Measurements from ENCODE around the gene CLBA1.

GRCh38 chr14:104977681-104978653, 7.6 kb upstream of the CLBA1 start, which contains the start of gene AHNAK2:
- TF ChIP-seq CTCF (IDR thresholded peaks at IDR 0.05) (no peak), POLR2A (IDR thresholded peaks at IDR 0.05) (peak in 1 of 2 donors; percentile 22), POLR2AphosphoS5 (IDR thresholded peaks at IDR 0.05; ENCODE audit: insufficient read depth in 1 of 2, low read depth in 1 of 2) (no peak)

All from vagina (tissue), 2 donors.